Hematopoietic multipotent progenitor cell treated with erythropoietin and hydrocortisone succinate and interleukin-3 and kit ligand, for 4 days (in vitro differentiated cells): ENCODE results near the gene LRIG1.

Experiments used
- DNase-seq: peaks from one replicate; pipeline ENCODE4 v3.0.0-alpha.2; 2015

Gene LRIG1

DNA sequence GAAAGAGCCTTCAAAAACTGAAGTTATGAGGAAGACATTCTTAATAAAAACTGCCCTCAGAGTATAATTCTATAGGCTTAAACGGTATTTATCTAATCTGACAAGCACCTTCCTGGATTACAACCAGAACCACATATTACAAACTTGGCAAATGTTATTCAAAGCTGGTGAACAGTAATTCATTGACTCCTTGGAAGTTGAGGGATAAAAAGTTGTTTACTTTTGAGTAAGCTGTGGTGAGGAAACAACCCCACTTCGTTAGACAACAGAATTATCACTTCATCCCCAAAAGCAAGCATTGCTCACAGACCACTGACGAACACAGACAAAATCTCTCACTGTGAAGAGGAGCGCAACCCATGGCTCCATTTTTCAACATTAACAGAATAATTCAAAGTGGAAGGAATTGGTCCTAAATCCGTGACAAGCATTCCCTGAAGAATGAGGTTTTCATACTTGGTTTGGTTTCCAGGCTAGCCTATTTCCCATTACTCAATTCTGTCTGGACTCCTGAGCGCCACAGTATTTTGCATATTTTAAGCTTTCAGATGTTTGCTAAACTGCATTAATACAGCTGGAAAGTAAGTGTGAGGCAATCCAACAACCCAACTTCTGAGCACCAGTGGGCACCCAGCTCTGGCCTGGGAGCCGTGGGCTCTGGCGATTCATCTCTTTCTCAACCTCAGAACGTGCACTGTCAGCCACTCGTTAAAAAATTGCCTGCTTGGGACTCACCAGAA lies 32.7 kb downstream of the LRIG1 start:
- no peak for DNase-seq

DNA sequence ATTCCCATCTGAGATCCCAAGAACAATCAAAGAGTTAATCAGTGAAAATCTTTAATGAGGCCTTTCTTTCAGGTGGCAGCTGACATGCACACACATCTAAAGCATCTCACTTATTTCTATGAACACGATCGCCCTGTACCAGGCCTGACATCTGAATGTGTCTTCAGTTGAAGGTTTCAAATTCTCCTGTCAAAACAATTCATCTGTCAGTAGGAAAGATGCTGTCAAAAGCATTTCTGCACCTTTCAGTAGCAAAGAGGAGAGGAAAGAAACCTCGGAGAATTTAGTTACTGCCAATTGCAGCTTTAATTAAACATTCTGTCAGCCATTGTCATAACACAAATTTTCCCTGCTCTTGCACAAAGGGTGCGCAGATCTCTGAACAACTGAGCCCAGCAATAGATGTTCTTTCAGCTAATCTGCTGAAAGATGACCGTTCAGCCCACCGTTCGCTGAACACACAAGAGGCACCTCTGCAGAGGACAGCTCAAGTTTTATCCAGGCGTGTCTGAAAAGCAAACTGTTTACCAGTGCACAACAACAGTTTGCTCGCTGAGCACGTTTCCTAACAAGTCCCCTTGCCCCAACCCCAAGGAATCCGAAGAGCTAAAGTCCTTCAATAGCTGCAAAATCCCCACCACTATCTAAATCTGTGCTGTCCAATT lies 34.1 kb downstream of the LRIG1 start:
- DNase-seq: no peak

DNA sequence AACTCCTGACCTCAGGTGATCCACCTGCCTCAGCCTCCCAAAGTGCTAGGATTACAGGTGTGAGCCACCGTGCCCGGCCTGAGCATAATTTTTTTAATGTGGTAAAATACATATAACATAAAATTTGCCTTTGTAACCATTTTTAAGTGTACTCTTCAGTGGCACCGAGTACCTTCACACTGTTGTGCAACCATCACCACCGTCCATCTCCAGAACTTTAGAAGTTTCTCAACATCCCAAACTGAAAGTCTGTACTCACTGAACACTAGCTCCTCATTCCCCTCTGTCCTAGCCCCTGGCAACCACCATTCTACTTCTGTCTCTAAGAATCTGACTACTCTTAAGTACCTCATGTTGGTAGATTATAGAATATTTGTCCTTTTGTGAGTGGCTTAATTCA lies 35.2 kb downstream of the LRIG1 start:
- peak; percentile 21 for DNase-seq

DNA sequence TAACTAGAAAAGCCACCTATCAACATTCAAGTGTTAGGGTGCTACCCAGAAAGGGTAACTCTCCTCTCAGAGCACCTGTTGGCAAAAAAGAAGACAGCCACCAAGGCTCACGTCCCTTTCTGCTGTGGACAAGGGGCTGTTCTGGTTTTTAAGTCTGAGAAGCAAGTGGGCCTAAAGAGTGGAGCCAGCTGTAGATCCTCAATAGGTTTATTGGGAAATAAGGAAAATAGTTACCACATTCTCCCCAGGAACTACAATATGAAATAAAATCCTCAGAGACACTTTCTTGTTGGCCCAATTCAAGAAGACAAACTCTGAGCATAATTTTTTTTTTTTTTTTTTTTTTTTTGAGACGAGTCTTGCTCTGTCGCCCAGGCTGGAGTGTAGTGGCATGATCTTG lies 35.8 kb downstream of the LRIG1 start:
- no peak for DNase-seq

DNA sequence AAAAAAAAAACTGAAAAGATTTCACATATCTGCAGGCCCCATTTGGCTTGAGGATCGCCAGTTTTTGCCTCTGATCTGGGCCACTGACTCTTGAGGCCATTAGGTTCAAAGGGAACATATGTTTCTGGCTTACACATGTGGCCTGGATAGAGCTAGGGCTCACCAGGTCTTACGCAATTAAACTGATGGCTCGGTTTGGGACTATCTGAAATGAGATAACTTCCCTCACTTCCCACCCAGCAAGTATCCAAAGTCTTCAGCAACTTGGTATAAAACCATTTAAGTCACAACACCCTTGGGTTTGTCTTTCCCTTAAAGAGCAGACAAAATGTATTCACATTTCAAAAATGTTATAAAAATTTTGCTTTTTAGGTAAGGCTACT lies 36.3 kb downstream of the LRIG1 start:
- DNase-seq: peak; percentile 37

DNA sequence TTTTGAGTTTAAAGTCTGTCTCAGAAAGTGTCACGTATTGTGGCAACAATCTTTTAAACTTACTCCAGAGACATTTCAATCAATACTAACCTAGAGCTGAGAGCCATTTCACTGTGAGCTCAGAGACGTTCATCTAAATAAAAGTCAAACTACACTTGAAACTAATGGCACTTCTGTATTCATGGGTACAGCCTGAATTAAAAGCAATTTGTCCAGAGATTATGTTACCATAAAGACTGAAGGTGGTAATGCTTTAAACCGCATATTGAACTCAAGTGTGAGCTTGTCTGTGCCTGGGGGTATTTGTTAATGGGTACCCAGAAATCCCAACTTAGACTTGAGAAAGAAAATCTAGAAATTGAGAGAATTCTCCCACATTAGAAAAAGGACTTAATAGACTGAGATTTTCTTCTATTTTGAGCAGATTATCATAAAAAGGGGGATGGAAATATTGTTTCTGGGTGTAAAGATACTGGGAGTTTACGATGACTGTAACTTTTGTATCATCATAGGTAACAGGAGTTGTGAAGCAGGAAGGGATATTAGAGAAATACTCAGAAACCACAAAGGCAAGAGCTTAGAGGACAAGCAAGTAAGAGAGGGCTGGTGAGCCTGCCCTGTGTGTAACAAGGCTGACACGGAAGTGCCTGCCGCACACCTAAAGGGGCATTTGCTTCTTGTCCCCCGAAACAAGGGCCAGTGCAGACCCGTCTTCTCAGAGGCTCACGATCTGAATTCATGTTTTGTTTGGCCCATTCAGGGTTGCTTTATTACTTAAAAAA lies 36.9 kb downstream of the LRIG1 start:
- no peak for DNase-seq

DNA sequence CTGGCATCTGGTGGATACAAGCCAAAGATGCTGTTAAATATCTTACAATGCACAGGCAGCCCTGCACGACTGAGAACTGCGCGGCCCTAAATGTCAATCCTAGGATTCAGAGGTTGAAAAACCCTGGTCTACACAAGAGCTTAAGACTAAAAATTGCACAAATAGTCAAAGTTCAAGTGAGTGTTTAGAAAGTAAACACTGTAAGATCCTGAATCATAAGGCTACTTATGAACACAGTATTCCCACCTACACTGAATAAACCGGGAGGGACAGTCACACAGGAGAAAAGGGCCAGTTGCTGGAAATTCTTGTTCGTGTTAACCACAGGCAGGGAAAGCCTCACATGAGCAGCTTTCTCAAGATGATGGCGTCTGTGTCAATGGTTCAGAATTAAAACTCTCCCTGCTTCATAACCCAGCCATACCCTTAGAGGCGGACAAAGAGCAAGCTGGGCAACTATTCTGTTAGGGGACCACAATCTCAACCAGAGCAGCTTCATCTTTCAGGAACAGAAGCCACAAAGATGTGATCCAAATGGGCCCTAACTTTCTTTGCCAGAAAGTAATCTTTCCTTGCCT lies 37.7 kb downstream of the LRIG1 start:
- DNase-seq: no peak

DNA sequence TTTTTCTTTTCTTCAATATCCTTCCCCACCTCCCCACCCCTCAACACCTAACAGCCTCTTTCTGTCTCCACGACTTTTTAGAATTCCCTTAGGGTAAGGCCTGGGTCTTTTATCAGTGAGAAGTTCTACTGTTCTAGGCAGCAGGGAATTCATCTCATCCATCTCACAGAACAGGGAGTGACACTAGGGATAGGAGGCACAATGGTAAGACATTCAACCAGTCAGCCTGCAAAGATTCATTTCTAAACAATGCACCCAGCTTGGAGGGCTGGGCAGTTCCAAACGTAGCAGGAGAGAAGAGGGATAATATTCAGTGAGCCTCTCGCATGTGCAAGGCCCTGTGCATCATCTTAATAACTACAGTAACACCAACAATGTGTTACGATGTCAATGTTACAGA lies 43.6 kb downstream of the LRIG1 start:
- DNase-seq: no peak

DNA sequence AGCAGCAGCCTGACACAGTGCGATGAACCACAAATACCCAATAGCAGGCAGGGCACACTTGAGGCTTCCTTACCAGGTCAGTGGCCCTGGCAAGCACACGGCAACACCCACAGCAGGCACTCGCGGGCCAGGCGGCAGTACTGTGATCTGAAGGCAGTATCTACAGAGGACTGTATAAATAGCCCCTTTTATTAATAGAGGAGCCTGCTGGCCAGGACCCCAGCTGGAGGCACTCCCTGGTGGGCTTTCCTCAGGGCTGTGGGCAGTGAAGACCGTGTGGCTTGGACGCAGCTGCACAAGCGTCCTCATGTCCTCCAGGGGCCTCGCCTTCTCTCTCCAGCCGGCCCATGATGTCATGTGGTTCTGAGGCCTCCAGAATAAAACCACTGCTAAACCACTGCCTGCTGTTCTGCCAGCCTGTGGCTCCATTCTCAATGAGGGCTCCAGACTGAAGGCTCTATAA lies 44.1 kb downstream of the LRIG1 start:
- DNase-seq: no peak

DNA sequence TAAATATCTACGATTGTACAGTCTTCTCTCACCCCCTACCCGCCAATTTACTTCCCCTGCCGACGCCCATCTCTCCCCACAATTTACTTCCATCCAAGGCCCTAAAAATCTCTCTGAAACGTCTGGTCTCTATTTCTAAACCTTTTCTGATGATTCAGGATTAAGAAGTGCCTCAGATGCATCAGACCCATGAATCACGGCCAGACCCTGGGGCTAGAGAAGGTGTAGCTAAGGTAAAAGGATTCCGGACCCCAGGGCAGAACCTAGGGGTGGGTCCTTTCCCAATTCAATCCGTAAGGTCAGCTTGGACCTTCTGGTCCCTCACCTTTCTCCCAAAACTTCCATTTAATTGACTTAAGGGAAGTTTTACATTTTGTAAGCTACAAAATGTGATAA lies 46.4 kb downstream of the LRIG1 start:
- DNase-seq: no peak

DNA sequence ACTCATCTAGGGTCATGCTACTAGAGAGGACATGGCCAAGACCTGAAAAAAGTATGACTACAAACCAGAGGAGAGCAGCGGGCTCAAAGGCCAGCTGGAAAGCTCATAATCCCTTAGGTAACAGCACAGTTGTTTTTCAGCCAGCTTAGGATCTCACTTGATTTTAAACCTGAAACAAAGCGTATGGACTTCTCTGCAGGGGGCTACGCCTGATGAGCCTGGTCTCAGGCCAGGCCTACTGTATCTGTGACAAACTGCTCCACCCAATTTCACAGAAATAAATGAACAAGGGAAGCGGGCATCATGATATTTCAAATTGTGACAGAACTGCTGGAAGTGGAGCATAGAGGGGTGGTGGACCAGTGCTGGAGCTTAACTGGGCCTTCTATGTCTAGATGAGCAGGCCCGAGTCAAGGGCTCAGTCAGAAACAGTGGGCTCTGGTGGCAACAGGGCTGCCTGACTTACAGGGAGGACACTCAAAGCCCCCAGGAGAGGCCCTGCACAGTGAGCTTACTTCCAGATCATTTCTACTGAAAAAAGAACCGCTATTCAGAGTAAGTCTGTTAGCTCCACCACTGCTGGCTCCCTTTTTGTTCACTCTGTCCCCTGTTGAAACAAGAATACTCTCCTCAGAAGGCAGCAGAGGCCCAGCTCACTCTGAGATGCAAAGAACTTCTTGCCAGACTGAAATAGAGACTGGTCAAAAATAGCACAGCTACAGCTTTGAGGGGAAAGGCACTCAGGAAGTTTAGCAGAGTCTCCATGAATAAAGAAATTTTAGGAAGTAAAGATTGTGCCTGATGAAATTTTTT lies 47.0 kb downstream of the LRIG1 start:
- DNase-seq: no peak

DNA sequence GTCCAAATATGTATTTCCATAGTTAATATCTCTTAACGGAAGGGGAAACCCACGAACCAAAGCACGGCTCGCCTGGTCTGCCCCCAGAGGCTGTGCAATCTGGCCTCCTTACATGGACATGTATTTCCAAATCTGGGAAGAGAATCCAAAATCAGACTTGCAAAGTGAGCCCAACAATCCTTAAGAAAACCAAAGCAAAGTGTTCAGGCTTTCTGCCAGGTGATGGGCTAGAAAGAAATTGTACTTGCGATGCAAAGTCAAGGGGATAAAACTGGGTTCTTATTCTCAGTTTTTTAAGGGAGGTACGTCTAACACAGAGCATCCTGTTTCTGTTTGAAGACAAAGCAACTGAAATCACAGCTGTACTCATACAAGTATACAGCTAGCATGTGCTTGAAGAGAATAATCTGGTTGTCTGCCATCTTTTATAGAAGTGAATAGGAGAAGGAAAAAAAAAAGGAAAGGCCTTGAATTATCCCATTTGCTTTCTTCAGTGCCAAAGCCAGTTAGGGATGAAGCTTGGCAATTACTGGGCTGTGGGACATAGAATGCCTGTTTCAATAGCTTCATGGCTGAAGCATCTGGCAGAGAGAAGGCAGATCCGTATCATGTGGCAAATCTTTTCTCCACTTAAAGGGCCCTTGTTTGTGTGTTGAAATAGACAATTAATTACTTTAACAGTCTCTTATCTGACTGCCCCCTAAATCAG lies 48.4 kb downstream of the LRIG1 start:
- no peak for DNase-seq

DNA sequence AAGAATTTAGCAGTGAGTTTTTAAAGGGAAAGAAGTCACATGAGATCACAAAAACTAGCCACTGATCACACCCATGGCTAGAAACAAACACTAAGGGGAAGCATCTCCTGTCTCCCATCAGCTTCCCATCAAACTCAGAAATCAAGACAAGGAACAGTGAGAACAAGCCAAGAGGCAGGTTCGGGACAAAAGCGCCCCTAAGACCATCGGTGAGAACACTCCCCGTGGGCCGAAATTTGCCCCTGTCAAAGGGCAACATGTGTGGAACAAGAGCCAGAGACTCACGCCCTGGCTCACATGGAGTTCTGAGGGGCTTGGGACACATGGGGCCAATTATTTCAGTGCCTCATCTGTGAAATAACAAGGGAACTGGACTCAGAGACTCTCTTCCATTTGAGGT lies 49.1 kb downstream of the LRIG1 start:
- no peak for DNase-seq

DNA sequence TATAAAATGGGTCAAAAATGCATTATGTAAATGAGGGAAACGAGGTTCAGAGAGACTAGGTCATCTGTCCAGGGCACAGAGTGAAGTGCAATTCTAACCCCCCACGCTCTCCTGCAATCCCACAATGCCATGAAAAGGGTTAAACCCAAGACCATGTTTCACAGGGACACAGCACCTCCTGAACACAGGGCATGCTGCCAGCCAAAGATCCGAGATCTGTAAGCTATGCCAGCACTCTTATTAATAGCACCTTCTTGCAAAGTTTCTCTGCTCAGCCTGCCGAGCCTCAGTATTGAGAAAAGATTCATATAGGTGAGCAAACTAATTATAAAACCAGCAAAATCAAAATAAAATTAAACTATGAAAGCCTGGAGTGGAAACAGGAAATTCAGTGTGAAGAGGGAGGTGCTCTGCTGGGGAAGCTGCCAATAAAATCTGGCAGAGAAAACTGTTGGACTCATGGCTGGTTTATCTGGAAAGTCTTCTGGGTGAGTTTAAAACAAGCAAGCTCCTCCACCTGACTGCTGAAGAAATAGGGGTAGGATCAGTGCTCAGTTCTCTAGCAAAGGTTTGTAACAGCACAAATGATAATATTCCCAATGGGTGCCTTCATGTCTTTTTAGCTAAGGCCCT lies 50.3 kb downstream of the LRIG1 start:
- peak; percentile 55 for DNase-seq

DNA sequence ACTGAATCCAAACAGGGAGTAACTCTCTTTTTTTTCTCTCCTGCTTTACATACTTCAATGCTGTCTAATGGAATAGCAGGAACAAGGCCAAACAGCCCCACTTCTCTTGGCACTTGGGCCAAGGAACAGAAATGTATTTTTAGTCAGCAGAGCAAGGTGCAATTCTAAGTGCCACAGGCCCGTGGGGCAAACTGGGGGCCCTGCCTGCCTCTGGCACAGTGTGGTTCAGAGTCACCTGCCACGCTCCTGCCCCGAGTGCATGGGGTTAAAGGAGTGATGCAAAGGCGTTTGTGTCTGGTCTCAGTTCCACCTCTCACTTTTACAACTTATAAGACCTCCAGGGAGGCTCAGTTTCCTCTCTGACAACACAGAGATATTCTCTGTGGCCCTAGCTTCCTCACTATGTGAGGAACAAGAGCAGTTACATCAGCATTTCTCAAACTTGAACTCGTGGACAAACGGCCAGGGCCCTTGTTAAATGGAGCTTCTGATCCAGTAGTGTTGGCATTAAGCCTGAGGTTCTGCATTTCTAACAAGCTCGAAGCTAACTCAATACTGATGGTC lies 51.3 kb downstream of the LRIG1 start:
- peak; percentile 37 for DNase-seq

DNA sequence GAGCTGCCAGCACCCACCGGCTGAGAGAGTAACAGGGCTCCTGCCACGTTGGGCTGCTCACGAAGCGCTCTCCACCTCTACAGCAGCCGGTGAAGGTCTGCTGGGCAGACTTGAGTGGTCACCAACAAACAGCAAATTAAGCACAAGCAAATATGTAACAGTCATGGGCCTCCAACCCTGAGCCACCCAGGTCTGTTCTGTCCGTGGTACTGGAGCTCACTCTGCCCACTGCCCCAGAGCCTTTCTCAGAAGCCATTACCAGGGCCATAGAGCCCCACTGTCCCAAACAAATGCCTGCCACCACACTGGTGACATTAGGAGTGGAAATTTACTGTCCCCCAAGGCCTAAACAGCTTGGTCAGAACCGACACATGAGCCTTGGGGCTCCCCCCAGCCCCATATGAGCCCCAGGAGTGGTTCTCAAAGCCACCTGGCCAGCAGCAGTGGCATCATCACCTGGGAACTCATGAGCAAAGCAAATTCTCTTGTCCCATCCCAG lies 56.6 kb downstream of the LRIG1 start:
- DNase-seq: no peak

DNA sequence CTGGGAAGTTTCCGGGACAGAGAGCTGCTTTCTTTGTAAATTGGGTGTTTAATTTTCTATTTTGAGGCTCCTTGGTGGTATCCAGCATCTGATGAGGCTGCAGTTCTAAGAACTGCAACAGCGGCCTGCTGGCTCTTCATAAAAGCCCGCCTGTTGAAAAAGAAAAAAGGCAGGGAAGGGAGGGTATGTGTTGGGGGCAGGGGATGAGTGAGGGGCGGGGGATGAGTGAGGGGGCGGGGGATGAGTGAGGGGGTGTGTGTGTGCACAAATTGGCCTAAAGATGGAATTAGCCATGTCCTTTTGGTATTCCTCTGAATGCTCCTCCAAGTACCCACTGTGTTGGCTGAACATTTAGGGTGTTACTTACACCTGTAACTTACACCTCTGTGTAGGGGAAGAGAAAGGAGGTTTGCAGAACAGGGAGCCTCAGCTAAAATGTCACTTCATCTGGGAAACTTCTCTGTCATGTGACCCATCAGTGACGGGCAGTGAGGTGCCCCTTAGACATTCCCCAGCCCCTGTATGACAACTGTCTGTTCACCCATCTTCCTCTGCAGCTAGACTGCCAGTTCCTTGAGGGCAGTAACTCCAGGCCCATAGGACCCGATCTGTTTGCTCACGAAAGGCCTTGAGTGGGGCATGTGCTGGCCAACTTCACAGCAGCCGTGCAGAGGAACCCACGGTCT lies 57.6 kb downstream of the LRIG1 start:
- no peak for DNase-seq

DNA sequence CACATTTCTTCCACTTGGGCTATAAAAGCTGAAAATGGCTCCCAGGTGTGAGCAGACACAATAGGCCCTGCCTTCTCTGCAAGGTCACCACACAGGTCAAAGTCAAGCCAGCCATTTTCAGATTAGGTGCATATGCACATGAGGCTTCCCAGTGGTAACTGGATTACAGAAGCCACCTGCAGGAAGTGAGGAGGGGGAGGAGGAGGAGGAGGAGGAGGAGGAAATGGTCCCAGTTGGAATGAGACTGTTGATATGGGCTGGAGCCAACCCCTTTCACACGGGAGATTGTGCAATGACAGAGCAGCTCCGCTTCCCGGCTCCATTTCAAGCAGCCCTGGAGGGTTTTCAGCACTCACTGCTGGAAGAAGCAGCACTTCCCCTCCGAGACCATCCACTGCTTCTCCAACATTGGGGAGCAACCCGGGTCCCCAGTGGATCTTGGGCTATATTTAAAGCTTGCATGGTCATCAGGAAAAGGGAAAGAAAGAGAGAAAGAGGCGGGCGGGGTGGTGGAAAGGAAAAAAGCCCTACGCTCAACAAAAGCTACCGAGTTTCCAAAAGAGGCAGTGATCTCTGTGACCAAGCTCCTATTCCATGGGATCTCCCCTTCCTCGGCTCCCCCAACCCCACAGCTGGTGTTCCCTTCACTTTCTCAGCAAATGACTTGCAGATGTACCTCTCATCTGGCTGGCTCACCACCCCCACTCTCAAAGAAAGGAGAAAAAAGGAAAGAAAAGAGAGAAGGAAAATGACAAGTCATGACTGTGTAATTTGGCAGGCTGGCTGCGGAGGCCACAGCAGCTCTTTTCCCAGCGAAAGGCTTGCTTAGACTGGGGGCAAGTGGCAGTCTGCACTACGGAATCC lies 58.3 kb downstream of the LRIG1 start:
- DNase-seq: no peak

DNA sequence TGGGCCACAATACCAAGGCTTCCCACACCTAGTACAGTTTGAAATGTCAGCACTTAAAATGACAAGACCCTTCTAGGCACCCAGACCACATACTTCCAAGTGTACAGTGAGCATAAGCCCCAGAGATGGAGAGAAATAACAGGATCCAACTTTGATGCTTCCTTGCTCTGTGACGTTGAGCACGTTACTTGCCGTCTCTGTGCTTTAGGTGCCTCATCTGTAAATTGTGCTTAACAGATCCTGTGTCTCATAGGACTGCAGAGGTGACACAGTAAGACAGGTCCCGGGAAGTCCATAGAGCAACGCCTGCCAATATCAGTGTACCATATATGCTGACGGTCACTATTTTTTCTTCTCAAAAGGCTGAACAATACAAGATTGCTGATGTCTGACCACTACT lies 59.1 kb downstream of the LRIG1 start:
- no peak for DNase-seq
